Measurements from ENCODE around the gene TMEM185B. TPM values are rescaled to one million over a fixed set of nuclear protein-coding genes. Genes with fewer than 3 reads are reported as not detected.
A peak's percentile ranks its signal among the peaks of the same experiment; 100 is the strongest.
"Not testable (repeated sequence)": the region's sequence is repeated elsewhere in the genome, so short reads cannot be mapped to it uniquely, and the experiment has no call there.

TMEM185B gene
- total RNA-seq, 1 donor from 2014 or later: 20.8 TPM

DNA sequence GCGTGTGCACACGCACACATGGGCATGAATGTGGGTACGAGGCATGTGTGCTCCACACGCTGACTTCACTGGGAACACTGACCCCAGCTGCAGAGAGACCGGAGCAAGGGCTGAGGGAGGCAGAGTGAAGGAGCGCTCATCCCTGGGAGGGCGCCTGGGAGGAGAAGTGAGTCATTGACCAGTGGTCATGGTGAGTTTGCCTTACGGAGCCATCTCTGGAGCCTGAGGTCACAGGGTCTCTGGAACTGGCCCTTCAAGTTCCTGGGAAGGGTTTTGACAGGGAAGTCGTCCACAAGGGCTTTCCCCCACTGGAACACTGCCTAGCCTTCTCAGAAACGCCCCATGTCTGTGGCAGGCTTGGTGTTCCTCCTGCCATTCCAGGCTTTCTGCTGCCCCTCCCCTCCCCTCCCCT lies 14.3 kb upstream of the TMEM185B start:
- no peak for FAIRE-seq
- TF ChIP-seq CTCF (IDR thresholded peaks at IDR 0.05; ENCODE audit: insufficient read depth, low read length, severe bottlenecking): no peak

DNA sequence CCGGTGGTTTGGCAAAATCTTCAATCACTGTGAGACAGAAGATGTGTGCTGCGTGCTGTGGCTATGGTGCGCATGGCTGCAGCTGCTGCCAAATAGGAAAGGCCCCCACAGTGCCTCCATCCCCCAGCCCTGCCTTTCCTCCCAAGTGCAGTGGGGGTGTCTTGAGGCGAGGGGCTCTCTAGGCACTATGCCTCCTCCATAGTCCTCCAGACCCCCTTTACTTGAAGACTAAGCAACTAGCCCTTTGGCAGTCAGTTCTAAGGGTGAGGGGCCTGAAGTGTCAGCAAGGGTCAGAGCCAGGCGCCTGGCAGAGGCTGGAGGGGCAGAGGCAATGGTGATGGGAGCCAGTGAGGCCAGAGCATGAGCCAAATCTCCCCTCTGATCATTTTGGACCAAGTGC lies 13.6 kb upstream of the TMEM185B start:
- no peak for TF ChIP-seq CTCF (IDR thresholded peaks at IDR 0.05; ENCODE audit: insufficient read depth, low read length, severe bottlenecking)
- DNase-seq (ENCODE audit: low read depth): no peak
- Histone ChIP-seq H3K36me3 (ENCODE audit: control insufficient read depth, insufficient read depth, low read length) (no peaks in the 10 kb centered on the region), H3K27me3 (ENCODE audit: control insufficient read depth, insufficient read depth, low read length) (no peaks in the 10 kb centered on the region), H3K4me3 (ENCODE audit: low read depth, low read length) (no peak overlapping the region)
- FAIRE-seq: no peak

More for the DNA sequence above, 14.3 kb upstream of the TMEM185B start:
- no peaks in the 10 kb centered on the region for H3K27me3 ChIP-seq (ENCODE audit: control insufficient read depth, insufficient read depth, low read length)
- H3K36me3 ChIP-seq (ENCODE audit: control insufficient read depth, insufficient read depth, low read length): no peaks in the 10 kb centered on the region
- H3K4me3 ChIP-seq (ENCODE audit: low read depth, low read length): no peak overlapping the region
- DNase-seq (ENCODE audit: low read depth): peak; percentile 41

DNA sequence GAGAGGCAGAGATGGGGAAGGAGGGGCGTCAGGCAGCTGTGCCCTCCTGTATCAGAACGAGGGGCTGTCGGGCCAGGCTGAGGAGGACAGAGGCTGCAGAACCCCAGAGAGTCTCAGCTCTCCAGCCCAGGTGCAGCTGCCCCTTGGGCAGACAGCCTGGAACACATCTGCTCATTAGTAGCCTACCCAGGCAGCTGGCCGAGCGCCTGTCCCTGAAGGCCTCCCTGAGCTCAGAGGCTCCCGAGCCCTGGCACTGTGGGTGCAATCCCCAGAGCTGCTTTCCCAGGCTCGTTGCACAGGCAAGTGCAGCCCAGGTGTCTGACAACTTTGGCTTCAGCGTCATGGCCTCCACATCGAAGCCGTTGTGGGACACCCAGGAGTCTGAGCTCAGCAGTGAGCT lies 13.1 kb upstream of the TMEM185B start:
- Histone ChIP-seq H3K27me3 (ENCODE audit: control insufficient read depth, insufficient read depth, low read length) (no peaks in the 10 kb centered on the region), H3K4me3 (ENCODE audit: low read depth, low read length) (no peak overlapping the region), H3K36me3 (ENCODE audit: control insufficient read depth, insufficient read depth, low read length) (no peaks in the 10 kb centered on the region)
- DNase-seq (ENCODE audit: low read depth): no peak
- no peak for FAIRE-seq
- TF ChIP-seq CTCF (IDR thresholded peaks at IDR 0.05; ENCODE audit: insufficient read depth, low read length, severe bottlenecking): no peak

DNA sequence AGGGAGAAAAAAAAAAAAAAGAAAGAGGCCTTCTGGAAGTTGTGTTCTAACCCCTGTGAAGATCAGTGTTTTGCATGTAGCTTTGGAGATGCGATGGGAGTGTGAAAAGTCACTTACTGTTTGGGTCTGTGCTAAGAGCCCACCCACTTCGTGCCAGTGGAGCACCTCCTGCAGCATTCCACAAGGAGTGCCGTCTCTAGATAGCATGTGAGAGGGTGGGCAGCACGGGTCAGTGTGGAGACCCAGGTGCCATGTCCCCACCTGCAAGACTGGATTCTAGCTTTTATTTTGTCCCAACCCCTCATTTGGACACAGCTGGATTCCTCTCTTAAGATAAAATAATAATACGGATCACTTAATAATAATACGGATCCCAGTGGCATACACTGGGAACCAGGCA lies 12.5 kb upstream of the TMEM185B start:
- no peak for DNase-seq (ENCODE audit: low read depth)
- no peak for TF ChIP-seq CTCF (IDR thresholded peaks at IDR 0.05; ENCODE audit: insufficient read depth, low read length, severe bottlenecking)
- no peaks in the 10 kb centered on the region for H3K27me3 ChIP-seq (ENCODE audit: control insufficient read depth, insufficient read depth, low read length)
- no peak for FAIRE-seq
- no peak overlapping the region for H3K4me3 ChIP-seq (ENCODE audit: low read depth, low read length)
- no peaks in the 10 kb centered on the region for H3K36me3 ChIP-seq (ENCODE audit: control insufficient read depth, insufficient read depth, low read length)

DNA sequence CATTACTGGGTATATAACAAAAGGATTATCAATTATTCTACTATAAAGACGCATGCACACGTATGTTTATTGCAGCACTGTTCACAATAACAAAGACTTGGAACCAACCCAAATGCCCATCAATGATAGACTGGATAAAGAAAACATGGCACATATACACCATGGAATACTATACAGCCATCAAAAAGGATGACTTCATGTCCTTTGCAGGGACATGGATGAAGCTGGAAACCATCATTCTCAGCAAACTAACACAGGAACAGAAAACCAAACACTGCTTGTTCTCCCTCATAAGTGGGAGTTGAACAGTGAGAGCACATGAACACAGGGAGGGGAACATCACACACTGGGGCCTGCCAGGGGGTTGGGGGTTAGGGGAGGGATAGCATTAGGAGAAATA lies 12.0 kb upstream of the TMEM185B start:
- DNase-seq (ENCODE audit: low read depth); FAIRE-seq; H3K27me3 ChIP-seq (ENCODE audit: control insufficient read depth, insufficient read depth, low read length); H3K4me3 ChIP-seq (ENCODE audit: low read depth, low read length); H3K36me3 ChIP-seq (ENCODE audit: control insufficient read depth, insufficient read depth, low read length): not testable (repeated sequence)

- Histone ChIP-seq H3K27me3 (ENCODE audit: control insufficient read depth, insufficient read depth, low read length) (no peaks in the 10 kb centered on the region), H3K36me3 (ENCODE audit: control insufficient read depth, insufficient read depth, low read length) (no peaks in the 10 kb centered on the region), H3K4me3 (ENCODE audit: low read depth, low read length) (no peak overlapping the region)
- DNase-seq (ENCODE audit: low read depth): no peak
- FAIRE-seq: no peak
- no peak for TF ChIP-seq CTCF (IDR thresholded peaks at IDR 0.05; ENCODE audit: insufficient read depth, low read length, severe bottlenecking)
These were observed 10.1 kb upstream of the TMEM185B start for GRCh38 chr2:120233292-120233691.
